HG03571 (cell line): ENCODE measurements around the gene MACO1.

Experiments used
- ATAC-seq: cut with Tn5 transposase; IDR thresholded peaks from one replicate; pipeline ENCODE4 v1.9.1; 2021; ENCODE audit not compliant: unreplicated experiment

Gene MACO1

GRCh38 chr1:25523542-25523941, 92.8 kb downstream of the MACO1 start:
- ATAC-seq: no peak

- ATAC-seq: no peak
Observed at GRCh38 chr1:25524568-25525360, 94.1 kb downstream of the MACO1 start.

- no peak for ATAC-seq
Observed at GRCh38 chr1:25525361-25525688, 94.6 kb downstream of the MACO1 start.

- ATAC-seq: no peak
Observed at GRCh38 chr1:25526753-25527152, 96.1 kb downstream of the MACO1 start.

- no peak for ATAC-seq
Observed at GRCh38 chr1:25527226-25527846, 96.6 kb downstream of the MACO1 start.

- ATAC-seq: no peak
Observed at GRCh38 chr1:25527946-25528595, 97.4 kb downstream of the MACO1 start.

- ATAC-seq: no peak
Observed at GRCh38 chr1:25528881-25529517, 98.3 kb downstream of the MACO1 start.

GRCh38 chr1:25529518-25530185, 99.0 kb downstream of the MACO1 start:
- ATAC-seq: no peak

- no peak for ATAC-seq
Observed at GRCh38 chr1:25530186-25531081, 99.7 kb downstream of the MACO1 start.

GRCh38 chr1:25531082-25531461, 100.4 kb downstream of the MACO1 start:
- no peak for ATAC-seq

- ATAC-seq: no peak
Observed at GRCh38 chr1:25532970-25533369, 102.3 kb downstream of the MACO1 start.

GRCh38 chr1:25533775-25534409, 103.2 kb downstream of the MACO1 start:
- ATAC-seq: no peak

GRCh38 chr1:25534410-25534788, 103.7 kb downstream of the MACO1 start:
- no peak for ATAC-seq

GRCh38 chr1:25536124-25536523, 105.4 kb downstream of the MACO1 start:
- no peak for ATAC-seq

- ATAC-seq: no peak
Observed at GRCh38 chr1:25537153-25537831, 106.6 kb downstream of the MACO1 start.

GRCh38 chr1:25538191-25538767, 107.6 kb downstream of the MACO1 start:
- ATAC-seq: no peak

GRCh38 chr1:25540750-25541342, 110.1 kb downstream of the MACO1 start:
- ATAC-seq: no peak

GRCh38 chr1:25541425-25541824, 110.7 kb downstream of the MACO1 start:
- no peak for ATAC-seq
